ENCODE results near the gene MAP3K5.

GRCh38 chr6:136767103-136767502 lies 25.2 kb downstream of the MAP3K5 start:
- TF ChIP-seq CTCF (IDR thresholded peaks at IDR 0.05) (no peak), POLR2A (IDR thresholded peaks at IDR 0.05) (no peak), POLR2AphosphoS5 (IDR thresholded peaks at IDR 0.05) (no peak)
